Colonic mucosa (tissue), 4 donors: ENCODE data around the gene PDHX. TPM values are rescaled to one million over a fixed set of nuclear protein-coding genes. Genes with fewer than 3 reads are reported as not detected.
"Not testable (repeated sequence)": the region's sequence is repeated elsewhere in the genome, so short reads cannot be mapped to it uniquely, and the experiment has no call there.

Experiments used
- DNase-seq: peaks from one replicate; pipeline ENCODE4 v3.0.0-alpha.2; 2020
- H3K27ac ChIP-seq: fragments of 200-600 bp; one replicate; pipeline ENCODE4 v1.8.0; 2021
- H3K27me3 ChIP-seq: fragments of 200-600 bp; one replicate; pipeline ENCODE4 v1.8.0; 2021
- H3K36me3 ChIP-seq: fragments of 200-600 bp; one replicate; pipeline ENCODE4 v1.8.0; 2021
- H3K4me1 ChIP-seq: fragments of 200-600 bp; one replicate; pipeline ENCODE4 v1.8.0; 2021; ENCODE audit warnings: mild to moderate bottlenecking
- H3K4me3 ChIP-seq: fragments of 200-600 bp; one replicate; pipeline ENCODE4 v1.8.0; 2021
- H3K9ac ChIP-seq, 2 donors: one replicate each; pipeline ENCODE4 v1.7.0; 2013; ENCODE audit warnings: control low read depth in 2 of 2, low read depth in 2 of 2, low read length in 2 of 2
- H3K9me3 ChIP-seq: fragments of 200-600 bp; one replicate; pipeline ENCODE4 v1.8.0; 2021
- intact Hi-C: fragments of 100-400 bp; cut with DNase I; formaldehyde crosslinking; loops from one replicate; pipeline ENCODE4 v1.14.1; 2022
- total RNA-seq, 2 donors: library from RNA; stranded (reverse); fragmentation: NEBNext Ultra II Directional in 1 of 2; extraction: Animal tissue kit (Norgen Biotek cat#: 25700) in 1 of 2; gene quantifications; one replicate each; pipeline ENCODE4 v1.2.1, GENCODE V29; 2021
- TF ChIP-seq, protein P1 (sequence below): fragments of 200-600 bp; IDR thresholded peaks from one replicate; pipeline ENCODE4 v1.8.0; 2022; ENCODE audit warnings: antibody characterized with exemption, mild to moderate bottlenecking
- donor health status: healthy.
- donor health status: DM: no; HTN: no; CAD: no.
- donor health status: DM: no; HTN: no; CAD: no.

PDHX gene
- total RNA-seq, 2 donors from 2014 or later = 55.2 to 57.2 TPM

DNA sequence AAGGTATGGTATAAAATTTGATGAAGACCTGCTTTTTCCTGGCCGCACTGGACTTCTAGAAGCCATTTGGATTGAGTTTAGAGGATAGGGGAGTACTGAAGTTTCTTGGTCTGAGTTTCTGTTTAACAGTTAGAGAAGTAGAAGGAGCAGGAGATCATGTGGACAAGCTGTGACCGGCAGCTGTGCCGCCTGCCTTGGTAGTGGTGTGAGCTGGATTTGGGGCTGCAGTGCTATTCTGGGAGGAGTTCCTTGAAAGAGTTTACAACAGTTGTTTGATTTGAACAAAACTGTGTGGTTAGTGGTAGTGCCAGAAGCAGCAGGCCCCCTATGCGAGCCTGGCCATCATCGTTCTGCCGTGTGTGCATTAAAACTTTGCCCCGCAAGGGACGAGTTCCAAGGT is 105.2 kb downstream of the PDHX start:
- TF ChIP-seq, protein P1, sequence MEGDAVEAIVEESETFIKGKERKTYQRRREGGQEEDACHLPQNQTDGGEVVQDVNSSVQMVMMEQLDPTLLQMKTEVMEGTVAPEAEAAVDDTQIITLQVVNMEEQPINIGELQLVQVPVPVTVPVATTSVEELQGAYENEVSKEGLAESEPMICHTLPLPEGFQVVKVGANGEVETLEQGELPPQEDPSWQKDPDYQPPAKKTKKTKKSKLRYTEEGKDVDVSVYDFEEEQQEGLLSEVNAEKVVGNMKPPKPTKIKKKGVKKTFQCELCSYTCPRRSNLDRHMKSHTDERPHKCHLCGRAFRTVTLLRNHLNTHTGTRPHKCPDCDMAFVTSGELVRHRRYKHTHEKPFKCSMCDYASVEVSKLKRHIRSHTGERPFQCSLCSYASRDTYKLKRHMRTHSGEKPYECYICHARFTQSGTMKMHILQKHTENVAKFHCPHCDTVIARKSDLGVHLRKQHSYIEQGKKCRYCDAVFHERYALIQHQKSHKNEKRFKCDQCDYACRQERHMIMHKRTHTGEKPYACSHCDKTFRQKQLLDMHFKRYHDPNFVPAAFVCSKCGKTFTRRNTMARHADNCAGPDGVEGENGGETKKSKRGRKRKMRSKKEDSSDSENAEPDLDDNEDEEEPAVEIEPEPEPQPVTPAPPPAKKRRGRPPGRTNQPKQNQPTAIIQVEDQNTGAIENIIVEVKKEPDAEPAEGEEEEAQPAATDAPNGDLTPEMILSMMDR = no peak
- H3K27ac ChIP-seq = no peak overlapping the region
- no peaks in the 10 kb centered on the region for H3K36me3 ChIP-seq
- H3K27me3 ChIP-seq = no peaks in the 10 kb centered on the region
- H3K9me3 ChIP-seq = no peaks in the 10 kb centered on the region
- no peaks in the 10 kb centered on the region for H3K4me1 ChIP-seq
- no peak overlapping the region for H3K9ac ChIP-seq
- no peak for DNase-seq
- no peak overlapping the region for H3K4me3 ChIP-seq
- intact Hi-C loops = no loop called here

DNA sequence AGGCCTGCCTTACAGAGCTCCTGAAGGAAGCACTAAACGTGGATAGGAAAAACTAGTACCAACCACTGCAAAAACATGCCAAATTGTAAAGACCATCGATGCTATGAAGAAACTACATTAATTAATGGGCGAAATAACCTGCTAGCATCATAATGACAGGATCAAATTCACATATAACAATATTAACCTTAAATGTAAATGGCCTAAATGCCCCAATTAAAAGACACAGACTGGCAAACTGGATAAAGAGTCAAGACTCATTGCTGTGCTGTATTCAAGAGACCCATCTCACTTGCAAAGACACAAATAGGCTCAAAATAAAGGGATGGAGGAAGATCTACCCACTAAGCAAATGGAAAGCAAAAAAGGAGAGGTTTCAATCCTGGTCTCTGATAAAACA is 107.5 kb downstream of the PDHX start:
- H3K27me3 ChIP-seq, H3K9ac ChIP-seq, H3K27ac ChIP-seq, intact Hi-C loops, H3K4me1 ChIP-seq, H3K9me3 ChIP-seq, DNase-seq, H3K4me3 ChIP-seq, H3K36me3 ChIP-seq: not testable (repeated sequence)

DNA sequence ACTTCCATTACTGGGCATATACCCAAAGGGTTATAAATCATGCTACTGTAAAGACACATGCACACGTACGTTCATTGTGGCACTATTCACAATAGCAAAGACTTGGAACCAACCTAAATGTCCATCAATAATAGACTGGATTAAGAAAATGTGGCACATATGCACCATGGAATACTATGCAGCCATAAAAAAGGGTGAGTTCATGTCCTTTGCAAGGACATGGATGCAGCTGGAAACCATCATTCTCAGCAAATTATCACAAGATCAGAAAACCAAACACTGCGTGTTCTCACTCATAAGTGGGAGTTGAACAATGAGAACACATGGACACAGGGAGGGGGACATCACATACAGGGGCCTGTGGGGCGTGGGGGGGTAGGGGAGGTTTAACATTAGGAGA is 111.6 kb downstream of the PDHX start:
- intact Hi-C loops, H3K9ac ChIP-seq, H3K27me3 ChIP-seq: not testable (repeated sequence)

DNA sequence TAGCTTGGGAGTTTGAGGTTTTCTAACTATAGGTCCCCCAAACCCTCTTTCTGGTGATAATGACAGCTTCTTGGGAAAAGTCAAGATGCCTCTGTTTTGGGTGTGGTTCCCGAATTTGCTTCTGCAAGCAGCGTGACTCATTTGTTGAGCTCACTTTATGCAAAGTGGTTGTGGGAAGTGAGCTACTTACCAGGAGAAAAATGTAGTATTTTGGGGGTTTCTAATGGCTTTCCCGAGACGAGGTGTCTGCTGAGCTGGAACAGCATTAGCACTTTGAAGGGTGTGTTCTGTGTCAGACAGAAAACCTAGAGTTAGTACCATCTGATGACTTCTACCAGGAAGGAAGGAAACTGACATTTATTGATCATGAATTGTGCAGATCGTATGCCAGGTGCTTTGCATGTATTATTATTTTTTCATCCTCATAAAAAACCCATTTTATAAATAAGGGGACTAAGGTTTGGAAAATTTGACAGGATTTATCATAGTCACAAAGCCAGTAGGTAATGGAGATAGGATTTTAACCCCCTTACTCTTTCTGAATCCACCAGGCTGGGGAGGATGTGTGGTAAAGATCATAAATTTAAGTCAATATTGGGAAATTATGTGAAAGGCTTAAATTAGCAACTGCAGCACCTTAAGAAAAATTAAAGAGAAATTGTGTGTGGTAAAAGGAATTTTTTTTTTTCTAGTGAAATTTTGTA is 113.7 kb downstream of the PDHX start:
- Histone ChIP-seq H3K9ac (no peak overlapping the region), H3K4me1 (peaks cover 4% of the 10 kb centered on the region), H3K36me3 (no peaks in the 10 kb centered on the region), H3K27ac (peak overlapping the region; percentile 3), H3K9me3 (no peaks in the 10 kb centered on the region), H3K27me3 (no peaks in the 10 kb centered on the region), H3K4me3 (no peak overlapping the region)
- no peak for DNase-seq
- TF ChIP-seq, protein P1 = no peak
- intact Hi-C loops = no loop called here

More for the DNA sequence above, 111.6 kb downstream of the PDHX start:
- not testable (repeated sequence) for H3K36me3 ChIP-seq, H3K4me3 ChIP-seq, DNase-seq, H3K9me3 ChIP-seq, H3K4me1 ChIP-seq, H3K27ac ChIP-seq

DNA sequence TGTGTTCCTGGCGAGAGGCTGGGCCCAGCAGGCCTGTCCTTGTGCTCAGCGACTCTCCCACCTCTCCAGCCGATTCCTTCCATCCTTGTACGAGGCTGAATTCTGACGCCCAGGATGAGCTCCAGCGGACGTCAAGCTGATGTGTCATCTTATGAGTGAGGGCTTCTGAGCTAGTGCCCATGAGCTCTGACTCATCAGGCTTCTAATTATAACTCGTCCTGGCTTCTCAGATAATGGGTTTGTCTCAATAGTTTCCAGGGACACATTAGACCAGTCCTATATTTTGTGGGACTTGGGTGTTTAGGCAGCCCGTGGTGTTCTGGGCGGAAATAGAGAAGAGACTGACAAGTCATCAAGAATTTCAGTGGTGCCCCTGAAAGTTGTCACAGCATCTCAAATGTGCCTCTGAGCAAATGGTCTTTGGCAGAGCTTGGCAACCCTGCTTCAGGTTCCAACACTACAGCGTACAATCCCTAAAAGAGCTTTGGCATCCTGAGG is 114.3 kb downstream of the PDHX start:
- intact Hi-C loops = no loop called here
- DNase-seq = no peak
- H3K27ac ChIP-seq = peak overlapping the region; percentile 3
- H3K36me3 ChIP-seq = no peaks in the 10 kb centered on the region
- H3K4me3 ChIP-seq = no peak overlapping the region
- no peak overlapping the region for H3K9ac ChIP-seq
- peaks cover 4% of the 10 kb centered on the region for H3K4me1 ChIP-seq
- H3K27me3 ChIP-seq = no peaks in the 10 kb centered on the region
- TF ChIP-seq, protein P1 = no peak
- no peaks in the 10 kb centered on the region for H3K9me3 ChIP-seq

DNA sequence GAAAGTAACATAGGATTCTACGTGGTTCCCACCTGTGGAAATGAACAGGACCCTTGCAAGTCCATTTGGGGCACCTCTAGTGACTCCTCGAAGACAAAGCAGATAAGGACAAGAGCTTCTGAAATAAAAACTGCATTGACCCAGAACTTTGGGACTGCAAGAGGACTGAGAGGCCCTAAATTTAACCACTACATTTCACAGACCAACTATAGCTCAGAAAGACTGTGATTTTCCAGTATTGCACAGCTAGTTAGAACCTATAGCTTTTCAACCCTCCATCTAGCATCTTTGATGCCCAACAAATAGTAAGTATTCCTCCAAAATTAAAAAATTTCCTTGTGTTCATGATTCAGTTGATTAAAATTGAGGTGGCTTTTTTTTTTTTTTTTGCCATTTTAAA is 114.9 kb downstream of the PDHX start:
- intact Hi-C loops = no loop called here
- H3K27ac ChIP-seq = no peak overlapping the region

More for the DNA sequence above, 114.9 kb downstream of the PDHX start:
- no peak overlapping the region for H3K9ac ChIP-seq
- H3K4me1 ChIP-seq = peaks cover 4% of the 10 kb centered on the region
- H3K27me3 ChIP-seq = no peaks in the 10 kb centered on the region
- no peaks in the 10 kb centered on the region for H3K9me3 ChIP-seq
- TF ChIP-seq, protein P1 = no peak
- H3K36me3 ChIP-seq = no peaks in the 10 kb centered on the region
- no peak overlapping the region for H3K4me3 ChIP-seq
- no peak for DNase-seq
